Body of pancreas (tissue), 4 donors: ENCODE results near the gene PI4K2B. TPM values are rescaled to one million over a fixed set of nuclear protein-coding genes. Genes with fewer than 3 reads are reported as not detected.

Experiments used
- ATAC-seq: fragments of 150-250 bp; one replicate; pipeline ENCODE4 v1.9.1; 2016
- DNase-seq, 4 donors: peaks; one replicate each; pipeline ENCODE4 v3.0.0-alpha.2; 2019
- H3K27ac ChIP-seq, 4 donors: fragments of 200-600 bp; sonication (generic); 1 replicate in 3 of 4; 2 replicates in 1 of 4; pipeline versions ENCODE4 v1.5.1 to v1.6.1; 2016 to 2019; ENCODE audit warnings: mild to moderate bottlenecking in 1 of 4, mixed read lengths in 1 of 4, moderate library complexity in 1 of 4
- H3K27me3 ChIP-seq, 2 donors: fragments of 200-600 bp; sonication (generic); one replicate each; pipeline ENCODE4 v1.6.0; 2016; ENCODE audit warnings: mild to moderate bottlenecking in 1 of 2
- H3K36me3 ChIP-seq, 2 donors: fragments of 200-600 bp; sonication (generic); replicated peaks in 1 of 2; 2 replicates each; pipeline ENCODE4 v1.5.1; 2016; ENCODE audit warnings: low read depth in 2 of 2; ENCODE audit not compliant: insufficient read depth in 1 of 2
- H3K4me1 ChIP-seq: fragments of 200-600 bp; sonication (generic); one replicate; pipeline ENCODE4 v1.6.0; 2016
- H3K4me3 ChIP-seq, 2 donors: fragments of 200-600 bp; sonication (generic); 1 replicate in 1 of 2; 2 replicates in 1 of 2; pipeline ENCODE4 v1.5.1; 2016 to 2019
- H3K9me3 ChIP-seq, 3 donors: fragments of 200-600 bp; sonication (generic); 1 replicate in 2 of 3; 2 replicates in 1 of 3; pipeline ENCODE4 v1.5.1; 2016
- POLR2A ChIP-seq, 3 donors: fragments of 450-650 bp; IDR thresholded peaks; one replicate each; pipeline ENCODE4 v1.6.1; 2016; ENCODE audit warnings: antibody characterized with exemption in 3 of 3, mild to moderate bottlenecking in 2 of 3
- WGBS, 2 donors: methylation state at CpG; one replicate each; pipeline ENCODE4 v1.1.5; 2017; 5-methylcytosine and 5-hydroxymethylcytosine counted together
- intact Hi-C: fragments of 100-400 bp; cut with DNase I; formaldehyde crosslinking; loops from one replicate; pipeline ENCODE4 v1.15.1; 2023
- total RNA-seq, 2 donors: library from RNA; depleted of rRNA; stranded (reverse); fragments of >200 nt; gene quantifications; one replicate each; pipeline ENCODE4 v1.1.0, GENCODE V29; 2016
- TF ChIP-seq, protein P1 (sequence below), 7 experiments: fragments of 450-650 bp in 4 of 7; fragments of 200-600 bp in 3 of 7; sonication (generic) in 3 of 7; IDR thresholded peaks; one replicate each; pipeline ENCODE4 v1.5.1; 2016 to 2019; ENCODE audit warnings: antibody characterized with exemption in 7 of 7

Gene PI4K2B
- total RNA-seq, 2 donors from 2014 or later: 5.3 to 16.3 TPM

DNA sequence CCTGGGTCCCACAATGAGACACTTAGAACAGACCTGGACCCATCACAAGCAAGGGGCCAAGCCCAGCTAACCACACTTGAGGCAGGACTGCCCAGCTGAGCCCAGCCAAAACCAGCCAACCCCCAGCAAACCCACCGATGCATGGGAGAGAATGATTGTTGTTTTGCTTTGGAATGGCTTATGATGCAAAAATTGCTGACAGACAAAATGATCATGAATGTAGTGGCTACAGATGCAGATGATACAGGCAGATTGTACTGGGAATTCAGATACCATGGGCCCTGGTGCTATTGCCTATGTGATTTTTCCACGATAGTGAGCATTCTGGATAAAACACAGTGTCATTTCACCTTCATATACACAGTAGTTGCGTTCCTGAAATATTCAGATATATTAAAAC lies 69.7 kb downstream of the PI4K2B start:
- Histone ChIP-seq H3K27me3 (no peaks in the 10 kb centered on the region), H3K4me3 (no peak overlapping the region), H3K9me3 (no peaks in the 10 kb centered on the region), H3K27ac (no peak overlapping the region), H3K36me3 (no peaks in the 10 kb centered on the region), H3K4me1 (peaks cover 14% of the 10 kb centered on the region)
- 87 to 89% methylated on average over 2 to 3 of the region's 3 CpGs for WGBS, 2 donors
- ATAC-seq: no peak
- TF ChIP-seq, protein P1, sequence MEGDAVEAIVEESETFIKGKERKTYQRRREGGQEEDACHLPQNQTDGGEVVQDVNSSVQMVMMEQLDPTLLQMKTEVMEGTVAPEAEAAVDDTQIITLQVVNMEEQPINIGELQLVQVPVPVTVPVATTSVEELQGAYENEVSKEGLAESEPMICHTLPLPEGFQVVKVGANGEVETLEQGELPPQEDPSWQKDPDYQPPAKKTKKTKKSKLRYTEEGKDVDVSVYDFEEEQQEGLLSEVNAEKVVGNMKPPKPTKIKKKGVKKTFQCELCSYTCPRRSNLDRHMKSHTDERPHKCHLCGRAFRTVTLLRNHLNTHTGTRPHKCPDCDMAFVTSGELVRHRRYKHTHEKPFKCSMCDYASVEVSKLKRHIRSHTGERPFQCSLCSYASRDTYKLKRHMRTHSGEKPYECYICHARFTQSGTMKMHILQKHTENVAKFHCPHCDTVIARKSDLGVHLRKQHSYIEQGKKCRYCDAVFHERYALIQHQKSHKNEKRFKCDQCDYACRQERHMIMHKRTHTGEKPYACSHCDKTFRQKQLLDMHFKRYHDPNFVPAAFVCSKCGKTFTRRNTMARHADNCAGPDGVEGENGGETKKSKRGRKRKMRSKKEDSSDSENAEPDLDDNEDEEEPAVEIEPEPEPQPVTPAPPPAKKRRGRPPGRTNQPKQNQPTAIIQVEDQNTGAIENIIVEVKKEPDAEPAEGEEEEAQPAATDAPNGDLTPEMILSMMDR (IDR thresholded peaks at IDR 0.05): no peak
- no peak for TF ChIP-seq POLR2A (IDR thresholded peaks at IDR 0.05)
- DNase-seq: no peak
- intact Hi-C loops: loop anchor here (10.0 kb wide), 1 partner anchor 59 kb away; no protein-coding TSS in a partner anchor

DNA sequence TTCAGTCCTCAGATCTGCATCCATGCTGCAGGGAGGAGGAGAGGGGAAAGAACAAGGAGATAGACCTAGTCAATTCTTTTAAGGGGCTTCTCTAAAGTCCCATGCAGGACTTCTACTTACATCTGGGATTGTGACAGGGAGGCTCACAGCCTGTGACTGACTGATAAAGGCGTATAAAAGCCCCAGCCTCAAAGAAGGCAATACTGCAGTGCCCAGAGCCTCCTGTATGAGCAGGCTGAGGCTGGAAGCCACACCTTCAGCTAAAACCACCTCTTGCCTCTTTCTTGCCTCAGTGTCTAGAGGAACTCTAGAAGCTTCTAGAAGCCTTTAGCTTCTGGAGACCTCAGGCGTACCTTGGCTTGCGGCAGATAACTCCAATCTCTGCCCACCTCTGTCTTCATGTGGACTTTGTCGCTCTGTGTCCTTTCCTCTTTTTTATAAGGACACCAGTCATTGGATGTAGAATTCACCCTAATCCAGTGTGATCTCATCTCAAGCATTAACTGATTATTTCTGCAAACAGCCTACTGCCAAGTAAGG lies 72.8 kb downstream of the PI4K2B start:
- DNase-seq (no peak), ATAC-seq (no peak)
- intact Hi-C loops: loop anchor here (10.0 kb wide), 1 partner anchor 62 kb away; no protein-coding TSS in a partner anchor
- Histone ChIP-seq H3K36me3 (no peaks in the 10 kb centered on the region), H3K9me3 (no peaks in the 10 kb centered on the region), H3K4me3 (no peak overlapping the region), H3K4me1 (no peaks in the 10 kb centered on the region), H3K27ac (no peak overlapping the region), H3K27me3 (no peaks in the 10 kb centered on the region)
- TF ChIP-seq POLR2A (IDR thresholded peaks at IDR 0.05): no peak
- TF ChIP-seq, protein P1 (IDR thresholded peaks at IDR 0.05): no peak
- 66 to 78% methylated on average over 4 of the region's 4 CpGs for WGBS, 2 donors

DNA sequence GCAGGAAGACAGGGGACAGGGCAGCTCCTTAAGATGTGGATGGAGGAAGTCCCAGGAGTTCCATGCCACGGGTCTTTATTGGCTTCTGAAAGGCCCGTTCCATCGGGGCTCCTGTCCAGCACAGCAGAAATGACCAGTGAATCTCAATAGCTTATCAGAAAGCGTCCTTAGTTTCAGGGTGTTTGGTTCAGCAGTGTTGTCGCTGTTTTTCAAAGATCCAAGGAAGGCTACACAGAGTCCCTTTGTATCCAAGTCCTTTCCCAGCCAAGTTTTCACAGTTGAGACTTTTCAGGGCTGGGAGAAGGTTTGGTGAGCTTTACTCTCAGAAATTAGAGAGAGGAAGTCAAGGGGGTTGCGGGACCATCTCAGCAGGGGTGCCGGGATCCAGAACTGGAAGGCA lies 73.8 kb downstream of the PI4K2B start:
- Histone ChIP-seq H3K4me1 (no peaks in the 10 kb centered on the region), H3K4me3 (no peak overlapping the region), H3K9me3 (no peaks in the 10 kb centered on the region), H3K36me3 (no peaks in the 10 kb centered on the region), H3K27ac (no peak overlapping the region), H3K27me3 (no peaks in the 10 kb centered on the region)
- TF ChIP-seq, protein P1 (IDR thresholded peaks at IDR 0.05): no peak
- no peak for TF ChIP-seq POLR2A (IDR thresholded peaks at IDR 0.05)
- DNase-seq (no peak), ATAC-seq (no peak)
- WGBS, 2 donors: 45 to 53% methylated on average over 7 of the region's 7 CpGs
- intact Hi-C loops: loop anchor here (10.0 kb wide), 1 partner anchor 63 kb away; no protein-coding TSS in a partner anchor

DNA sequence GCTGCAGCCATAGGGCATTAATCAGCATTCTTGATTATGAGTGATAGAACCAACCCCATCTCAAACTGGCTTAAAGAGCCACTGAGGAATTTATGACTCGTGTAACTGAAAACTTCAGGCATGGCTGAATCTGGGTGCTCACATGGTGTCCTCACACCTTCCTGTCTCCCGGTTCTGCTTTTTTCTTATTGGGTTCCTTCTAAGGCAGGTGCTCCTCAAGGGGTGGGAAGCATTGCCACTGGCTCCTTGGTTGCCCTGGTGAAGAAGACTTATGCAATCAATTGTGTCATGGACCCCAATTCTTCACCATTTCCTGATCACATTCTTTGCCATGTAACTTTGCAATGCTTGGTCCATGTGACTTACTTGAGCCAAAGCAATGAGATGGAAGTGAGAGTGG lies 74.5 kb downstream of the PI4K2B start:
- intact Hi-C loops: loop anchor here (10.0 kb wide), 1 partner anchor 64 kb away; no protein-coding TSS in a partner anchor
- 70 to 85% methylated on average over 2 of the region's 2 CpGs for WGBS, 2 donors
- H3K9me3 ChIP-seq: no peaks in the 10 kb centered on the region
- DNase-seq (no peak), ATAC-seq (no peak)
- H3K4me3 ChIP-seq: no peak overlapping the region
- H3K4me1 ChIP-seq: peaks cover 3% of the 10 kb centered on the region
- no peaks in the 10 kb centered on the region for H3K36me3 ChIP-seq
- H3K27ac ChIP-seq: no peak overlapping the region
- no peaks in the 10 kb centered on the region for H3K27me3 ChIP-seq
- TF ChIP-seq, protein P1 (IDR thresholded peaks at IDR 0.05): no peak
- no peak for TF ChIP-seq POLR2A (IDR thresholded peaks at IDR 0.05)

DNA sequence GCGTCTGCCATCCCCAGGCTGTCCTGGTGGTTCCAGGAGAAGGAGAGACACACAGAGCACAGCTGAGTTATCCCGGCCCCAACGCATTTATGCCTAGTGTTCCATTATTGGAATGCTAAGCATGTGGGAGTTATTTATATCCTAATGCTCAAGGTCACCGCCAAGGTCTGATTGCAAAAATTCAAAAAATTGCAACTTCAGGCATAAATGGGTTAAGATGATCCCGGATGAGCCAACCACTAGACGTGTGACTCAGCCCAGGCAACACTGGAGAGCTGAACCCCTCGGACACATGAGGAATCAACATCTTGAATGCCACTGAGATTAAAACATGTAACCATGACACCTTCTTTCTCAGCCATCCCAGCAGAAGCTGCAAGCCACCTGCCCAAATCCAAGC lies 74.9 kb downstream of the PI4K2B start:
- TF ChIP-seq, protein P1 (IDR thresholded peaks at IDR 0.05): no peak
- TF ChIP-seq POLR2A (IDR thresholded peaks at IDR 0.05): no peak
- no peak overlapping the region for H3K27ac ChIP-seq
- intact Hi-C loops: loop anchor here (10.0 kb wide), 1 partner anchor 64 kb away; no protein-coding TSS in a partner anchor
- no peak for ATAC-seq
- no peaks in the 10 kb centered on the region for H3K36me3 ChIP-seq
- DNase-seq: no peak
- no peaks in the 10 kb centered on the region for H3K27me3 ChIP-seq
- peaks cover 8% of the 10 kb centered on the region for H3K4me1 ChIP-seq
- no peaks in the 10 kb centered on the region for H3K9me3 ChIP-seq
- H3K4me3 ChIP-seq: no peak overlapping the region
- WGBS, 2 donors: 58 to 63% methylated on average over 7 of the region's 7 CpGs
